Measurements from ENCODE around the gene PNPLA7.
"Not testable (repeated sequence)": the region's sequence is repeated elsewhere in the genome, so short reads cannot be mapped to it uniquely, and the experiment has no call there.

PNPLA7 gene

DNA sequence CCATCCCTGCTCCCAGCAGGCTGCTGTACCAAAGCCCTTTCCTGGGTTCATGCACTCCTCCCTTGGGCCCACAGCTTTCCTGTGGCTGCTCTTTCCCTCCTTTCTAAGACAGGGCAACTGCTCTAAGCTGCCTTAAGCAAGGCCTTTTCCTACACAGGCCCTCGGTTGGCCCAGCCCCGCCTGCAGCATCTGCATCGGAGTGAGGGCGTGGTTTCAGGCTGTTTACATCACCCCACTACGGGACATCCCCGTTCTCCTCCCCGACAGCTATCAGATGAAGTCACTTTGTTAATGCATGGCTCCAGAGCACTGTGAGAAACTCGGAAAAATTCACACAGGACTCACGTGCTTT is 25.1 kb upstream of the PNPLA7 start:
- no peak for DNase-seq (ENCODE audit: low spot score)

DNA sequence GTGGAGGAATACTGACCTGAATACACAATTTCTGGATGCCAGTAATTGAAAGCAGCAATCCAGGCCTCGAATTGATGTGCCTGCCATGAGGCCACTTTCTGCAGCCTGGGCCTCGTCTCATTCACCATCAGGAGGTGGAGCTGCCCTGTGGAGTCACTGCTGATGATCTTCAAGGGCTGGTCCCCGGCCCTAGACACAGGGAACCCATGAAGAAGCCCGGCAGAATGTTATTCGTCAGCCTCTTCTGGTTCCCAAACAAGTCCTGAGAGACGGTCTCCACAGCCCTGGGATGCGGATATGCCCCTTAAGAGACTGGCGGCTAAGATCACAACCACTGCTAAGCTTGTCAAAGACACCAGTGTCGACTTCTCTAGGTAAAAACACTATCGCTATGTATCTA is 24.0 kb upstream of the PNPLA7 start:
- DNase-seq (ENCODE audit: low spot score) = no peak

DNA sequence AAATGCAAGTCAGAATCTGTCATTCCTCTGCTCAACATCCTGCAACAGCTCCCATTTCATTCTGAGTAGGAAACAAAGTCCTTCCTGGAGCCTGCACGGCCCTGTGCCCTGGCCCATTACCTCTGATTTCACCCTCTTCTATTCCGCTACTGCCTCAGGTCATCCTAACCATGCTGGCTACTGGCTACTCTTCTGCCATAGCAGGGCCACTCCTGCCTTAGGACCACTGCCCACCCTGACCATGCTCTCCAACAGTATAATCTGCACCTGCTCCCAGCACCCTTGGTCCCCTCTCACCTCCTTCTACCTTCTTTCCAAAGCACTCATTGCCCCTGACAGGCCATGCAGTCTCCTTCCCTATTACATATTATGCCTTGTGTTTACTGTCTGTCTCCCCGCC is 20.4 kb upstream of the PNPLA7 start:
- no peak for DNase-seq (ENCODE audit: low spot score)

DNA sequence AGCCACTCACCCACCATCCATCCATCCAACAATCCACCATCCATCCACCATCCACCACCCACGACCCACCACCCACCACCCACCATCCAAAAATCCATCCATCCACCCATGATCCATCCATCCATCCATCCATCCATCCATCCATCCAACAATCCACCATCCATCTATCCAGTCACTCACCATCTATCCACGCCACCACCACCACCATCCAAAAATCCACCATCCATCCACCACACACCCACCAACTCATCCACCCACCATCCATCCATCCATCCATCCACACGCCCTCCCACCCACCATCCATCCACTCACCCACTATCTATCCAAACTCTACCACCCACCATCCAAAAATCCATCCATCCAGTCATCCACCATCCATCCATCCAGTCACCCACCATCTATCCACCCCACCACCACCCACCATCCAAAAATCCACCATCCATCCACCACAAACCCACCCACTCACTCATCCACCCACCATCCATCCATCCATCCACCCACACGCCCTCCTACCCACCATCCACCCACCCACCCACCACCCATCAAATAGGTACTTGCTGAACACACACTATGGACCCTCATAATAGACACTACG is 19.5 kb upstream of the PNPLA7 start:
- DNase-seq (ENCODE audit: low spot score) = no peak

DNA sequence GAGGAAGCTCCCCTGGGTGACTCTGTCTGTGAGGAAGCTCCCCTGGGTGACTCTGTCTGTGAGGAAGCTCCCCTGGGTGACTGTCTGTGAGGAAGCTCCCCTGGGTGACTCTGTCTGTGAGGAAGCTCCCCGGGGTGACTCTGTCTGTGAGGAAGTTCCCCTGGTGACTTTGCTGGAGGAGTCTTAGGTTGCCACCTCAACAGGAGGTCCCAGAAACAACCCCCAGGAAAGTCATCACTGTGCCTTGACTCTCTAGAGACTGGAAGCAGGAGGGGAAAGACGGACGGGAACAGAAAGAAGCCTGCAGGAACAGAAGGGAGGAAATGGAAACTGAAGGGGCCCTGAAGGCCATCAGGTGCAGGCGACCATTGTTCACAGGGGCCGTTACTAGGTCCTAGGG is 18.2 kb upstream of the PNPLA7 start:
- DNase-seq (ENCODE audit: low spot score) = not testable (repeated sequence)

DNA sequence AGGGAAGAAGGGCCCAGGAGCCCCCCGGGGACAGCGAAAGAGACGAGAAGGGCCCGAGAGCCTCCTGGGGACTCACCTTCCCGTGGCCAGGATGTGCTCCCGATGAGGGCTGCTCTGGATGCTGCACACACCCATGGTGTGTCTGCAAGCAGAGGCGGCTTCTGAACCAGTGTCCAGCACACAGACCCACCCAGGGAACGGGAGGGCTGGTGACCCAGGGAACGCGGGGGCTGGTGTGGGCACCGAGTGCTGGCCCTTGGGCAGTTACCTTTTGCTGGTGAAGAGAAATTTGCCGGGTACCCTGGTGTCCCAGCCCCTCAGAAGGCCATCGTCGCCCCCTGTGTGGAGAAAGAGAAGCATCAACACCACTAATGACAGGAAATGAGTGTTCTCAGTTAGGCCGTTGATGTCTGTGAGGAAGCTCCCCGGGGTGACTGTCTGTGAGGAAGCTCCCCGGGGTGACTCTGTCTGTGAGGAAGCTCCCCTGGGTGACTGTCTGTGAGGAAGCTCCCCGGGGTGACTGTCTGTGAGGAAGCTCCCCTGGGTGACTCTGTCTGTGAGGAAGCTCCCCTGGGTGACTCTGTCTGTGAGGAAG is 14.7 kb upstream of the PNPLA7 start:
- no peak for DNase-seq (ENCODE audit: low spot score)

DNA sequence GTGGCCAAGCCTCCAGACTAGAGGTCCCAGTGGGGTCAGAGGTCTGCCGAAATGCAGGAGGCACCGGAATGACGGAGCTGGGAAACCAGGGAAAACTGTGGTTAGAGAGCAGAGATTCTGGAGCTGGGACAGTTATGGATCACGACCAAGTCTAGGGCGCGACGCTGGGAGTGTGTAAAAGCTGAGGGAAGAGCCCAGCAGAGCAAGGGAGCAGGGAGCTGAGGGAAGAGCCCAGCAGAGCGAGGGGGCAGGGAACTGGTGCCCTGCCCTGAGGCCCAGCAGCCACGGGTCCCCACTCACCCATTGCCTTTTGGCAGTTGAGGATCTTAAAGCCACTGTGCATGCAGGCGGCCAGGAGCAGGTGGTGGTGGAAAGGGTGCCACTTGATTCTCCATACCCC is 13.9 kb upstream of the PNPLA7 start:
- no peak for DNase-seq (ENCODE audit: low spot score)

DNA sequence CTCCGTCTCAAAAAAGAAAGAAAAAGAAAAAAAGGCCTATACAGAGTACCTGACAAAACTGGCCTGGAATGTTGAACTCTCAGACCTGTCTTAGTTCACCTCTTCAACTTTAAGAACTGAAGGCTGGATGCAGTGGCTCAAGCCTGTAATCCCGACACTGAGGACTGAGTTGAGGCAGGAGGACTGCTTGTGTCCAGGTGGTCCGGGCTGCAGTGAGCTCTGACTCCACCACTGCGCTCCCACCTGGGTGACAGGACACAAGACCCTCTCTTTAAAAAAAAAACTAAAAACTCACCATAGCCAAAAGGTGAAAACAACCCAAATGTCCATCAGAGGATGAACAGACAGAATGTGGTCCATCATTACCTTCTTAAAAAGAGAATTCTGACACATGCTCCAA is 7.9 kb upstream of the PNPLA7 start:
- no peak for DNase-seq (ENCODE audit: low spot score)

DNA sequence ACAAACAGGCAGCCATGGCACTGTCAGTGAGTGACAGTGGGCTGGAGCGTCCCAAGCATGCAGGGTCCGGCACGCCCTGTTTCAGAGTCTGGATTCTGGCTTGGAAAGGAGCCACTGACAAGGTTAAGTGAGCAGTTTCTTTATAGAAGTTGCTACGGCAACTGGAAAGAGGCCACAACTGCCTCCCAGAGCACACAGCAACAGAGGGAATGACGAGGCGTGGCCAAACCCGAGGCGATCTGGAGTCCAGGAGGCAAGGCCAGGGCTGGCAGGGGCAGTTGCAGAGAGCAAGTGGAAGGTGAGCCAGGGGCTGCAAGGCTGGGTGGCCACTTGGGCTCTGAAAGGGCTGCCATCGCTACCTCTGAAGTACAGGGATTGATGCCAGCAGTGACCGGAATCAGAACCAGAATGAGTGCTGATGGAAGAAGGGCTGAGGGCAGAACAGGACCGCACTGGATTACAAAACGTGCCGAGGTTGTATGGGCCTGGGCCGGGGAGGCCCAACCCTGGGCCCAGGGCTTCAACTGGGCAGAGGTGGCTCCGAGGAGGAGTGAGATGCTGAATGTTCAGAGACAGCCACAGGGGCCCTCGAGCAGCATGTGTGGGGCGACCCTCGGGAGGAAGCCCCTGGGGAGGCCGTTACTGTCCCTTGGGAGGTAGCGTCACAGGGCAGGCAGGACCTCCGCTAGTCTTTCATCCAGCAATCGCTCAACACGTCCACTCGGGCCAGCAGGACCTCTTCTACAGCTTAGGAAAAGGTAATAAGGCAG is 6.1 kb upstream of the PNPLA7 start:
- DNase-seq (ENCODE audit: low spot score) = no peak

DNA sequence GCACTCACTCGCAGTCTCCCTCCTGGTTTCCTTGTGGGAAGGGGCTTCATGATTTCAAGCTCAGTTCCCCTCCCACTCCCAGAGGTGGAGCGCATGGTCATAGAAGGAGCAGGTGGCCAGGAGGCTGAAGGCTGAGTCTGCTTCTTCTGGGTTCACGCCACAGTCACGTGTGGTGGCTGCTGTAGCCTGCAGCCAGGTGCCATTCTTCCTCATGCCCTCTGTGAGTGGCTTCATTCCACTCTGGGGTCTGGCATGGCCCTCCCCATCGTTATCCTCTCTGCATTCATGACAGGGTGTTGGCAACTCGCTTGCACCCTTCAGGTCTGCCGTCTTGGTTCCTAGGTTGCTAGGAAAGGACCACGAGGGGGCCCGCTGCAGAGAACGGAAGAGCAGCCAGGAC is 5.0 kb upstream of the PNPLA7 start:
- DNase-seq (ENCODE audit: low spot score) = no peak

DNA sequence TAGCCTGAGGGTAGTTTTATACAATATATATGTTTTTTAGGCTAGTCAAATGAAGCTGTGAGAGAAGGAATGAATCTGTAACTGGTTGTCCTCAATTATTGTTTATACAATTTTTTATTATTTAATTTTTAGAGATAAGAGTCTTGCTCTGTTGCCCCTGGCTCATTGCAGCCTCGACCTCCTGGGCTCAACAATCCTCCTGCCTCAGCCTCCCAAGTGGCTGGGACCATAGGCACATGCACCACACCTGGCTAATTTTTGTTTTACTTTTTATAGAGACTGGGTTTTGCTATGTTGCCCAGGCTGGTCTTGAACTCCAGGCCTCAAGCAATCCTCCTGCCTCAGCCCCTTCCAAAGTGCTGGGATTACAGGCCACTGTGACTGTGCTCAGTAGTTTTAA is 4.1 kb upstream of the PNPLA7 start:
- DNase-seq (ENCODE audit: low spot score) = no peak

DNA sequence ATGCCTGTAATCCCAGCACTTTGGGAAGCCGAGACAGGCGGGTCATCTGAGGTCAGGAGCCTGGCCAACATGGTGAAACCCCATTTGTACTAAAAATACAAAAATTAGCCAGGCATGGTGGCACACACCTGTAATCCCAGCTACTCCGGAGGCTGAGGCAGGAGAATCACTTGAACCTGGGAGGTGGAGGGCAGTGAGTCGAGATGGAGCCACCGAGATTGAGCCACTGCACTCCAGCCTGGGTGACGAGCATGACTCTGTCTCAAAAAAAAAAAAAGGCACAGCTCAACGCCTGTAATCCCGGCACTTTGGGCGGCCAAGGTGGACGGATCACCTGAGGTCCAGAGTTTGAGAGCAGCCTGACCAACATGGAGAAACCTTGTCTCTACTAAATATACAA is 3.5 kb upstream of the PNPLA7 start:
- DNase-seq (ENCODE audit: low spot score) = not testable (repeated sequence)

DNA sequence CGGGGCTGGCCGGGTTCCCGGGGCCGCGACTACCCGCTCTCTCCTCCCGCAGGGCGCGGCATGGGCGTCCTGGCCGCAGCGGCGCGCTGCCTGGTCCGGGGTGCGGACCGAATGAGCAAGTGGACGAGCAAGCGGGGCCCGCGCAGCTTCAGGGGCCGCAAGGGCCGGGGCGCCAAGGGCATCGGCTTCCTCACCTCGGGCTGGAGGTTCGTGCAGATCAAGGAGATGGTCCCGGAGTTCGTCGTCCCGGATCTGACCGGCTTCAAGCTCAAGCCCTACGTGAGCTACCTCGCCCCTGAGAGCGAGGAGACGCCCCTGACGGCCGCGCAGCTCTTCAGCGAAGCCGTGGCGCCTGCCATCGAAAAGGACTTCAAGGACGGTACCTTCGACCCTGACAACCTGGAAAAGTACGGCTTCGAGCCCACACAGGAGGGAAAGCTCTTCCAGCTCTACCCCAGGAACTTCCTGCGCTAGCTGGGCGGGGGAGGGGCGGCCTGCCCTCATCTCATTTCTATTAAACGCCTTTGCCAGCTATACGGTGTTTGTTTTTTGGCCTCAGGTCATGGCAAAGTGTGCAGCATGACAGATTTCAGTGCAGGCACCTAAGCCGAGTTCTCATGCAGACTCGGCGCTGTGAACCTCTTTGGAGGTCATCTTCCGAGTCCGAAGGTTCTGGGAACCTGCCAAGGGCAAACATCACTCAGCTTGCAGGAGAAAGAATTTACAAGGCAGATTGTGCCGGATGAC is 2.0 kb upstream of the PNPLA7 start:
- DNase-seq (ENCODE audit: low spot score) = no peak

DNA sequence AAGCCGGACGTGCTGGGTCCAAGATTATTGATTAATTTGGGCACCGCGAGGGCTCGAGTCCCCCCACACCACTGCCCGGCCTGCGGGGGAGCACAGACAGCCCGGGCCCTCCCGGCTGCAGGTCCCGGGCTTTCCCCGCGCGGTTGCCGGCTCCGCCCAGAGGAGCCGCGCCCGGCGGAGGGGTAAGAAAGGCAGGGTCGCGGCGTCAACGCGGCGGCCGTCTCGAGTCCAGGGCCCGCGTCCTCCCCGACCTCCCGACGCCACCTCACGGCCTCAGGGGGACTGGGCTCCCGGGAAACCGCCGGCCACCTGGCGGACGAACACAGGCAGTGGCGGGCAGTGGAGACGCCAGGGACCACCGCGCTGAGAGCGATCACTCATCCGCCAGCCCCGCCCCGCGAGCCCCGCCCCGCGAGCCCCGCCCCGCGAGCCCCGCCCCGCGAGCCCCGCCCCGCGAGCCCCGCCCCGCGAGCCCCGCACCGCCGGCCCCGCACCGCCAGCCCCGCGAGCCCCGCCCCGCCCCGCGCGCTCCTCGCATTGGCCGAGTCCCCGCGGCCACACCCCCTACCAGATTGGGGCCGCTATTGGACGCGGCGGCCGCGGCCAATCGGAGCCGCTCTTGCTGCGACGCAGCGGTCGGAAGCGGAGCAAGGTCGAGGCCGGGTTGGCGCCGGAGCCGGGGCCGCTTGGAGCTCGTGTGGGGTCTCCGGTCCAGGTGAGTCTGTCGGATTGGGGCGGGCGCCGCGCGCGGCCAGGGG is 1.2 kb upstream of the PNPLA7 start, which contains the start of gene MRPL41:
Gene MRPL41, plus strand, starts transcription at position 616 of the 758 bp plus-strand sequence. CDS start 203 bp downstream, outside the sequence.
- peak; percentile 99 for DNase-seq (ENCODE audit: low spot score)

DNA sequence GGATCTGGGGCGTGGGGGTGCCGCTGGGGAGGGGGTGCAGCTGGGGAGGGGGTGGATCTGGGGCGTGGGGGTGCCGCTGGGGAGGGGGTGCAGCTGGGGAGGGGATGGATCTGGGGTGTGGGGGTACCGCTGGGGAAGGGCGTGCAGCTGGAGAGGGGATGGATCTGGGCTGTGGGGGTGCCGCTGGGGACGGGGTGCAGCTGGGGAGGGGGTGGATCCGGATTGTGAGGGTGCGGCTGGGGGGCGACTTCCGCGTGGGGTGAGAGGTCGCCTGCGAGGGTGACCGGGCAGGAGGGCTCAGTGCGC is 709 bp upstream of the PNPLA7 start:
- DNase-seq (ENCODE audit: low spot score) = not testable (repeated sequence)

DNA sequence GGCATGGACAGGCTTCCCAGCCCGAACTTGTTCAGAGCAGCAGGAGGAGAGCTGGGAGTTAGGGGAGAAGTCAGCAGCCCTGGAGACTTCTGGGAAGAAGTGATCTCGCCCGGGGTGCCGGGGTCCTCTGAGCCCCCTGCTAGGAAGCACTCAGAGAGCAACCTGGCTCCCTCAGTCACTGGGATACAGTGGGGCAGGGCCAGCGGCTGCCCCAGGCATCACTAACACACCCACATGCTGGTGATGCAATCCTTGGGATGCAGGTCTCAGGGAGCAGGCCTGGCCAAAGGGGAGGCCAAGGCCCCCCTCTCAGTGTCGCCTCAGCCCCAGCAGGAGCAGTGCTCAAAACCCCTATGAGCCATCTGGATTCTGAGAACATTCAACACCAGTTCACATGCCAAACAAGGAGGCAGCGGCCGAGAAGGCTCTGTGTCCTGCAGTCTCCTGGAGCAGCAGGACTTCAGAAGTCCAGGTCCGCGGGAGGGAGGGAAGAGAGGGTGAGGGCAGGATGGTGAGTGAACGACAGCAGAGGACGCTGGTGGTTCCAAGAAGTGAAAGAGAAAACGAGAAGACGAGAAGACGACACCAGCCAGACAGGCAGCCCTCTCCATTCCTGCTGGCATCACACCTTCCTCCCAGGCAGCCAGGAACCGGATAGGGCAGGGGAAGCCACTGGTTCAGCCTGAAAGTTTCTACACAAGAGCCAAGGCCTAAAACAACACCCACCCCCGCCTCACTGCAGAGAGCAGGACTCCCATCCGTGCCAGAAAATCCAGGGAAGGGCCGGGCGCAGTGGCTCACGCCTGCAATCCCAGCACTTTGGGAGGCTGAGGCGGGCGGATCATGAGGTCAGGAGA is 2.3 kb downstream of the PNPLA7 start:
- DNase-seq (ENCODE audit: low spot score) = no peak

DNA sequence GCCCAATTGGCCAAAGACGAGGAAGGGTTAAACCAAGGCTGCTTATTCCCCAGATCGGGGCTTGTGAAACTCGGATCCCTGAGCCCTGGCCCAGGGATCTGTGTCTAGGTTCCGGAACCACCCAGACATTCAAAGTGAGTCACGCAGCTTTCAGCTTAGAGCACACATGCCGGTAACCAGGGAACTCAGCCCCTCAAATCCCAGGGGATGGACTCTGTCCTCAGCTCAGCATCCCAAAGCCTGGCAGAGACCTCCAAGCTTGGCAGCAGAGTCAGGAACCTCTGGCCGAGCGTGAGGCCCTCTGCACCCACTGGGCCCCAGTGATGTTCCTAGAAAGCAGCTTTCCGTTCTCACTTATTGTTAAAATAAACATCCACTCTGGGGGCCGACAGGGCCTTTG is 5.1 kb downstream of the PNPLA7 start:
- DNase-seq (ENCODE audit: low spot score) = no peak

DNA sequence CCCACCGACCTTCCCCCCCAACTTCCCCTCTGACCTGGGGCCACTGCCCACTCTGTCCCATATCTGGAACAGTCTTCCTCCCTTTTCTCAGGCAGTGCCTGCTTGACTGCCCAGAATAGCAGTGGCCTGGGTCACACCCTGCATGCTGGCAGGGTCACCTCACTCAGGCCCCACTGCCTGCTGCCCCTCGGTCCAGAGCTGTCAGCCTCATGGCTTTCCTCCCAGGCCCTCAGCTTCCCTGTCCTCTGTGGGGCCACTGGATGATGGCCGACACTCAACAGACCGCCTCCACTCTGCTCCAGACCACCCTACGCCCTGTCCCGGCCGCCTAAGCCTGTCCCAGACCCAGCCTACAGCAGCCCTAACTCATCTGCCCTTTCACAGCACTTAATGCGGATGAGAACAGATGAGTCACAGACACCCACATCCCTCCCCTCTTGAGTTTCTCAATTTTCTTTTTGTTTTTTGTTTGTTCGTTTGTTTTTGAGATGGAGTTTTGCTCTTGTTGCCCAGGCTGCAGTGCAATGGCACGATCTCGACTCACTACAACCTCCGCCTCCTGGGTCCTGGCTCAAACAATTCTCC is 5.9 kb downstream of the PNPLA7 start:
- DNase-seq (ENCODE audit: low spot score) = no peak

DNA sequence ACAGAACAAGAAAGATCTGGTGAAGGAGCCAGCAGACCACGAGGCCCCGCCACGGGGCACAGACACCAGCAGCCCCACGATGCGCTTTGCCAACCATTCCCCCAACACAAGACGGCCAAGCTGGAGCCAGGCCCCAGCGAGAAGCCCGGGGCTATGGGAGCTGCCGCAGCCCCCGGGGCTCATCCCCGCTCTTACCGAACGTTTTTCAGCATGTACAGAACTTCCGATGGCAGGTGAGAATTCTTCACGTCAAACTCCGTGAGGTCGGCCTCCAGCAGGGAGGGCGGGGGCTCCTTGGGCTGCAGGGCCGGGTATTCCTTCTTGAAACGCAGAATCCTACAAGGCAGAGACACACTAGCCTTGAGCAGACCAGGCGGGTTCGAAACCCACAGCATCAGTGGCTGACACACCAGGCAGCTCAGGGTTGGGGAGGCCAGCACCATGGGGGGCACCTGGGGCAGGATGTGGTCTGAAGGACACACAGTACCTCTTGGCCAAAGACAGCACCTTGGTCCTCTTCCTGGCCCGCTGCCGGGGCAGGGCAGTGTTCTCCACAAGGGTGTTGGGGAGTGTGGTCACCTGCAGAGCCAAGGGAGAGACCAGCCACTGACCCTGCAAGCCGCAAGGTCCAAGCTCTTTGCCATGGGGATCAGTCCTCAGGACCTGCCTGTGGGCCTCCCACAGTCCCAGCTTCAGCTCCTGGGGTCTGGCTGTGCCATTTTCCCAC is 6.8 kb downstream of the PNPLA7 start:
- DNase-seq (ENCODE audit: low spot score) = no peak

DNA sequence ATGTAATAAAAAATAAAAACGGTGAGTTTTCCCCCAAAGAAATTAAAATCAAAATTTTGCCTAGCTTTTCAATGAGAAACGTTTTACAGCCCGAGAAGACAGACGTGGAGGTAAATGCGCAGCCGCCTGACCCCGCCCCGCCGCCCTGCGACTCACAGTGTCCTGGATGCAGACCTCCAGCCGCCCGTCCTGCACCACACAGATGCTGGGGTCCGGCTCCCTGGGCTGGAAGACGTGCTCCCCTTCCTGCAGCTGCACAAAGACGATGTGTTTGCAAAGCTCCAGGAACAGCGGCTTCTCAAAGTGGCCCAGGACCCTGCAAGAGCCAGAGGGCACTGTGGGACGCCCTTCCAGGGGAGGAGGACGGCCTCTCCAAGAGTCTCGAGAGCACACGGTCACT is 7.7 kb downstream of the PNPLA7 start:
- no peak for DNase-seq (ENCODE audit: low spot score)

All from D341Med (cell line).